Fibroblast of skin of scalp (primary cell): ENCODE results near the gene RAB4A.
A peak's percentile ranks its signal among the peaks of the same experiment; 100 is the strongest.

ENCODE experiments used
- DNase-seq: peaks from one replicate; pipeline ENCODE4 v3.0.0-alpha.2; 2013

RAB4A gene

GRCh38 chr1:229244091-229244490 lies 26.8 kb upstream of the RAB4A start:
- no peak for DNase-seq

DNA sequence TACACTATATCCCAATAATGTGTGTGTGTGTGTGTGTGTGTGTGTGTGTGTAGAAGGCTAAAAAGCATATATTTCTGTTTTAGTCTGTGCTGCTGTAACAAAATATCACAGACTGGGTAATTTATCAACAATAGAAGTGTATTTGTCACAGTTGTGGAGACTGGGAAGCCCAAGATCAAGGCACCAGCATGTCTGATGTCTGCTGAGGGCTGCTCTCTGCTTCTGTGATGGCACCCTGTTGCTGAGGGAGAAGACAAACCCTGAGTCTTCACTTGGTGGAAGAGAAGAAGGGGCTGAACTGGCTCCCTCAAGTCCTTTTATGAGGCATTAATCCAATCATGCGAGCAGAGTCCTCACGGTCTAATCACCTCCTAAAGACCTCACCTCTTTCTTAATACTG lies 23.0 kb upstream of the RAB4A start:
- no peak for DNase-seq

GRCh38 chr1:229248821-229249817 lies 21.8 kb upstream of the RAB4A start:
- DNase-seq: no peak

GRCh38 chr1:229249854-229250644 lies 20.9 kb upstream of the RAB4A start:
- no peak for DNase-seq

GRCh38 chr1:229251185-229251584 lies 19.7 kb upstream of the RAB4A start:
- no peak for DNase-seq

DNA sequence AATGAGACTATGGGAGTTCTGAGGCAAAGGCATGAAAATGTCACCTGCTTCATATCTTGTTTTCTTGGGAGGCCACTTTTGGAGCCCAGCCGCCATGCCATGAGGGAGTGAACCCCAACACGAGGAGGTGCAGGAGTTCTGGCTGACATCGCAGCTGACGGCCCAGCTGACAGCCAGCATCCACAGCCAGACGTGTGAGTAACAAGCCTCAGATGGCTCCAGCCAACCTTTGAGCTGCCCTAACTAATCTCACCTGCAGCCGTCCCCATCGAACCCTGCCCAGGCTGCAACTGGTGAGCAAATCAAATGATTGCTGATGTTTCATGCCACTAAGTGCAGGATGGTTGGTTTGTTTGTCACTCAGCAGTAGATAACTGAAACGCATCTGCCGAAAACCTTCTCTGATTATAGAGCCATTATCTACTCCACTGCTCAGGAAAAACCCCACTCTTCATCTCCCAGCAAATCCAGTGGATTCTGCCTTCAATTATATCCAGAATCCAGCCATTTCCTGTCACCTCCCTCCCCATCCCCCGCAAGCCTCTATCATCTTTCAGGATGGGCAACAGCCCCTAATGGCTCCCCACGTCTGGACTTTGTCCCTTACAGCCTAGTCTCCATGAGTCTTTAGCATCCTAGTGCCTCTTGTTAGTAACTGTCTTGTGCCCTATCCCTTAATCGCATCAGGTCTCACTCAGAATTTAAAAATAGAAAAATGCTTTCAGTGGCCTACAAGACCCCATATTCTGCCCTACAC lies 18.5 kb upstream of the RAB4A start:
- no peak for DNase-seq

DNA sequence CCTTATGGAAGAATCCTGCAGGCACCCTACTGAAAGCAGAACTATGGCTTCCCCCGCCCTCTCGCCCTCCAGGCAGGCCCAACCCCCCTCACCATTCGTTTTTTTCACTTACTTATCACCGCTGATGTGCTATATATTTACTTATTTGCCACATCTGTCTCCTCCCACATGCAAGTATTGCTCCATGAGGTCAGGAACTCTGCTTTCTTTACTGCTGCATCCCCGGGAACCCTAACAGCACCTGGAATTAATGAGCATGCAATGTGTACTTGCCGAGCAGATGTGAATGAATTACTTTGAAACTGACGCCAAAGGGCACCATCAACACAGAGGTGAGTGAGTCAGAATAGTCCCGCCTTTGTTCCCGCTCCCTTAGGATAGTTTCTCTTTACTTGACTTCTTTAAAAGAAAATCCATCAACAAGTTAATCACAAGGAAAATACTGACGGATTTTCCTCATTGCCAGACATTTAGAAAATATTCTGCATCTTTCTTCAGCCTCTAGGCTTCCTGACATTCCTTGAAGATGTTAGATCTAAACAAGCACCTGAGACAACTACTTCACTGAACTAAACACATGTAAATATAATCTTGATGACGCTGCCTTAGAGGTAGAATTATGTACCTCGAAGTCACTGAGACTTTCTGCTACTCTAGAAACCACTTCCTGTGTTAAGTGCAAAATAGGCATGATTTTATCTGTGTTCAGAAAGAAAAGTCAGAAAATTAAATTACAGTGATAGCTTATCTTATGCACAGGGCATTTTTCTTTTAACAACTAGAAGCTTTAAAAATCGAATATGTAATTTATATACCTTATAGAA lies 17.5 kb upstream of the RAB4A start:
- no peak for DNase-seq

GRCh38 chr1:229254910-229255541 lies 15.9 kb upstream of the RAB4A start:
- peak; percentile 17 for DNase-seq

GRCh38 chr1:229258031-229258756 lies 12.7 kb upstream of the RAB4A start:
- peak; percentile 69 for DNase-seq

GRCh38 chr1:229258757-229259060 lies 12.2 kb upstream of the RAB4A start:
- peak; percentile 15 for DNase-seq

DNA sequence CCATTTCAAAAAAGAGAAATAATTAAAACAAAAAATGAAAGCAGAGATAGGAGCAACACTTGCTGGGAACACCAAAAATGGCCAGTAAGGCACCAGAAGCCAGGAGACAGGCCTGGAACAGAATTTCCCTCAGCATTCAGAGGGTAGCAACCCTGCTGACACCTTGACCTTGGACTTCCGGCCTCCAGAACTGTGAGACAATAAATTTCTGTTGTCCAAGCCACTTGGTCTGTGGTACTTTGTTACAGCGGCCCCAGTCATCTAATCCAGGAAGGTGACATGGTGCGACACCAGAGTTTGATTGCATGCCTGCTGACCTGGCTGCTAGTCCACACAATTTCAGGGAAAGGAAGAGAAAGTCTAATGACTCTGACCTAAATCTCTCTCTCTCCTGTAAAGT lies 10.6 kb upstream of the RAB4A start:
- DNase-seq: no peak

DNA sequence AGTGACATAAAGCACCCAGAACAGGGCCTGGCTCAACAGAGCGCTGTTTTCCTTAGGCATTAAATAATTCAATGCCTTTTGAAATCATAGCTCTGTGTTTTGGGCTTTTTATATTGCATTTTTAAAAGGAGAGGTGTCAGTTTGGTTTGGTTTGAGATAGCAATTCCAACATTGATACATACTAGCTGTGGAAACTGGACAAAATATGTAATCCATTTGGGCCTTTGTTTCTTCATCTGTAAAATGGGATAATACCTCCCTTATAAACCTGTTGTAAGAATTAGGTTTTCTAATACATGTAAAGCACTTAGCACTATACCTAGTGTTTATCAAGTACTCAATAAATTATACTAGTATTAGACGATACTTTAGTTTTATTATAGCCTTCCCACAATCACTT lies 8.7 kb upstream of the RAB4A start:
- no peak for DNase-seq

GRCh38 chr1:229263254-229263653 lies 7.7 kb upstream of the RAB4A start:
- no peak for DNase-seq

DNA sequence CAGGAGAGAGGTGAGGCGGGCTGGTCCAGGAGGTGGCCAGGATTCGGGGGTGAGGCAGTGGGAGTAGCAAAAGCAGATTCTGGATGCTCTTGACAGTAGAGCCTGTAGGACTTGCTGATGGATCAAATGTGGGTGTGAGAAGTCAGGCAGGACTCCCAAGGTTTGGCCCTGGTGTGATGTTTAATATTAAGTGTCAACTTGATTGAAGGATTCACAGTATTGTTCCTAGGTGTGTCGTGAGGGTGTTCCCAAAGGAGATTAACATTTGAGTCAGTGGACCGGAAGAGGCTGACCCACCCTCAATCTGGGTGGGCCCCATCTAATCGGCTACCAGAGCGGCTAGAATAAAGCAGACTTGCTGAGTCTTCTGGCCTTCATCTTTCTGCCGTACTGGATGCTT lies 6.8 kb upstream of the RAB4A start:
- DNase-seq: no peak

DNA sequence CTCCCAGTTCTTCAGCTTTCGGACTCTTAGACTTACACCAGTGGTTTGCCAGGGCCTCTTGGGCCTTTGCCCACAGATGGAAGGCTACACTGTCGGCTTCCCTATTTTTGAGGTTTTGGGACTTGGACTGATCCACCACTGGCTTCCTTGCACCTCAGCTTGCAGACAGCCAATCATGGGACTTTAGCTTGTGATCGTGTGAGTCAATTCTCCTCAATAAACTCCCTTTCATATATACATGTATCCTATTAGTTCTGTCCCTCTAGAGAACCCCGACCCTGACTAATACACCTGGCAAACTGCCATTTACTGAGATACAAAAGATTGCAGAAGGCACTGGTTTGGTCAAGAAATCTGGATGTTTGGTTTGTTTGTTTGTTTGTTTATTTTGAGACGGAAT lies 6.4 kb upstream of the RAB4A start:
- no peak for DNase-seq

DNA sequence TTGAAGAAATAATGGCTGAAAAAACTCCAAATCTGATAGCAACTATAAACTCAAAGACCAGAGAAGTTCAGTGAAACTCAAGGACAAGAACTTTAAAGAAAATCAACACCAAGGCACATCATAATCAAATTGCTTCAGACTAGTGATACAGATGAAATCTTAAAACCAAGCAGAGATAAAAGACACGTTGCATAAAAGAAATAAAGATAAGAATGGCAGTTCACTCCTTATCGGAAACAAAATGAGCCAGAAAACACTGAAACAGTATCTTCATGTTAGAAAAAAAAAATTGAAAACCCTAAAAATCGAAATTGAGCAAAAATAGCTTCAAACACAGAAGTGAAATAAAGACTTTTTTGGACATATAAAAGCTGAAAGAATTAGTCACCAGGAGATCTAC lies 4.6 kb upstream of the RAB4A start:
- no peak for DNase-seq

DNA sequence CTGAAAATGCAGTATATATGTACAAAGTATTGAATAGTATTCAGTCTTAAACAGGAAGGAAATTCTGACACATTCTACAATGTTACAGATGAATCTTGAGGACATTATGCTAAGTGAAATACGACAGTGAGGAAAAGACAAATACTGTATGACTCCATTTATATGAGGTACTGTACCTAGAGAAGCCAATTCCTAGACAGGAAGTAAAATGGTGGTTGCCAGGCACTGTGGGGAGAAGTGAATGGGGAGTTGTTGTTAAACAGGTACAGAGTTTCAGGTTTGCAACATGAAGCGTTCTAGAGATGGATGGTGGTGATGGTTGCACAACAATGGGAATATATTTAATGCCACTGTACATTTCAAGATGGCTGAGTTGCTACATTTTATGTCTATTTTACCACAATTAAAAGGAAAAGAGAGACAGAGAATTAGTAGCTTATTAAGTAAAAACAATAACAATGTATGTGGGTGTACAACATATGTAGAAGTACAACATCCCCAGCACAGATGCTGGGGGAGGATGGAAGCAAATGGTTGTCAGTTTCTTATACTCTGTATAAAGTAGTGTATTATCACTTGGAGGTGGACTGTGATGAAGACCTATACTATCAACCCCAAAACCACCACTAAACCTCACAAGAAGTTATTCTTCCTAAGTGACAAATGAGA lies 3.9 kb upstream of the RAB4A start:
- DNase-seq: no peak

DNA sequence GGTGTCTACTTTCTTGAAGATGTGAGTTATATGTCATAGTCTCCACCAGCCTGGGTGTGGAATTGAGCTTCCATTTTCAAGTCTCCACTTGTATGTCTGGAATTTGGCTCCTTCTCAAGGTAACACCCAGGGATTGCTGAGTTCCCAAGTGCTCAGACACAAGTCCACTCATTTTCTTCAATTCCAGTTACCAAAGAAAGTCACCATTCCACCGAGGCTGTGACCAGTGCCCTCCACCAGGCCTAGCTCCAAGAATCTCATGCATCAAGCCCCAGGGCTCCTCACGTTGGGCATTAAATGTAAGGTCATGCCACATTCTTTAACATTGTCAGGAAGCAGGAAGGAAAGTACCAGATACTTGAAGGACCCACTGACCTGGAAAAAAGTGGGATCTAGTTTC lies 2.4 kb upstream of the RAB4A start:
- no peak for DNase-seq

- peak; percentile 32 for DNase-seq
These were observed 693 bp downstream of the RAB4A start for GRCh38 chr1:229271448-229272159.
